Mucosa of gallbladder (tissue), 1 donor: ENCODE results near the gene CTXND1. TPM values are rescaled to one million over a fixed set of nuclear protein-coding genes. Genes with fewer than 3 reads are reported as not detected.

Experiments
- DNase-seq: peaks from one replicate; pipeline ENCODE4 v3.0.0-alpha.2; 2020; ENCODE audit warnings: low spot score
- total RNA-seq: library from RNA; stranded (reverse); gene quantifications from one replicate; pipeline ENCODE4 v1.2.1, GENCODE V29; 2021
- donor health status: DM: no; HTN: no; CAD: no.

CTXND1 gene
- total RNA-seq, 1 donor from 2014 or later = 0.09 TPM

DNA sequence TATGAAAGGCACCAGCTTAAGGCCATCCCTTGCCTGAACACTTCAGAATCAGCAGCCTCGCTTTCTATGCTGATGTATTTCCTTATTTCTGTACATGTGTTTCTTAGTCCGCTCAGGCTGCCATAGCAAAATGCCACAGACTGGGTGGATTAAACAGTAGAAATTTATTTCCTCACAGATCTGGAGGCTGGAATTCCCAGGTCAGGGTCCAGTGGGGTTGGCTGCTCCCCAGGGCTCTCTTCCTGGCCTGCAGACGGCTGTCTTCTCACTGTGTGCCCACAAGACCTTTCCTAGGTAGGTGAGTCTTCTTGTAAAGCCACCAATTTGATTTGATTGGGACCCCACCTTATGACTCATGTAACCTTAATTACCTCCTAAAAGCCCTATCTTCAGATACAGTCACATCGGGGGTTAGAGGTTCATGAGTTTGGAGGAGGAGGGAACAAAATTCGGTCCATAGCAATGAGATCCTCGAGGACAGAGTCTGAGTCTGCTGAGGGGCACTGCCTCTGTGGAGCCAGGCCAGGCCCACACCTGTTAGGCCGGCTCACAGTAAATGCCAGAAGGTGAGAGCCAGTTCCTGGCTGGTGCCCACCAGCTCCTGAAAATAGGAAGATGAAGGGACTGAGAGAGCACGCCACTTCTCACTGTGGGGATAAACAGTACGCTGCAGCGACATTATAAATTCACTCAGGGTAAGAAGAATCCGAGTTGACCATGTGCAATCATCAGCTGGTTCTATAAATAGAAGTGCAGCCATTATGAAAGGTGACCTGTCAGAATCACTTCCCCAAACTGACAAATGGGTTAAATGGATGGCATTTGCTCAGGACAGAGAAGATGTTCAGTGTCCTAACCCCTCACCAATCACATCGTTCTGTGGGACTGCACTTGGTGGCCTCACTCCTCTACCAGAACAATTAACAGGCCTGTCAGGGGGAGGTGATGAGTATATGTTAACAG, 41.1 kb downstream of the CTXND1 start:
- no peak for DNase-seq

DNA sequence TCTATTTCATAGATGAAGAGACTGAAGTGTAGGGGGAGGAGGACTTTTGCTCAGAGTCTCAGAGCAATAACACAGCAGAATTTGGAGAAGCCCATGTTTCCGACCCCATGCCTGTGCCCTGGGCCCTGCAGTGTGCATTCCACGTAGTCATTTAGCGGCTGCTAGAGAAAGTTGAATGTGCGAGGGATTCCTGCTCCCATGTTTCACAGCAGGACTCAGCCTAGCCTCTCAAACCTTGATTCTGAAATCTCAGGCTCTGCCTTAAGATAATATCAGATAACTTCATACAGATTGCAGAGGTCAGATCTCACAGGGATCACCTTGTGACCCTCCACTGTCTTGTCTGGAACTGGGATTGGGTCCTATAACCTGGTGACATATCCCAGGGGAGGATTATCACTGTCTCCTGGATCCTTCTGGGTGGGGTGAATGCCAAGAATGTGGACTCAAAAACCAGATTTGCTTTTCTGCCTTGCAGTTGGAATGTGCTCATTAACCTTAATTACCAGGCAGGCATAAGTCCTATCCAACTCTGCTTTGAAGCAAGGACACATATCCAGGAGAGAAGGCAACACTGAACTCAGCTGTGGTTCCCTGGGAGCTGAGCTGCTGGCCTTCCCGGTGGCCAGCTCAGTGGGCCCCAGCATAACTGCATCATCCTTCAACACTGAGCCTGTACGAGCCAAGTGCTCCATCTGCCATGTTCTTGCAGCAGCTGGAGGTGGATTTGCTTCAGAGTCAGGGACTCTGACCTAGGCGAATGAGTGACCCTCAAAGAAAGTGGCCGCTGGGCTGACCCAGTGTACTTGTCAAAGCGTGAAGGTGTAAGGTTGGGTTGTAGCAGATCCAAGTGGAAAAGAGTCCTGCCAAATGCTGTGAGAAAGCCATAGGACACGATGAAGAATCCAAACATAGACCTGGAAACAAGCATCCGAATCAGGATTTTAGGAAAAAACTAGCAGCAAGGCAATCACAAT, 43.0 kb downstream of the CTXND1 start:
- DNase-seq = no peak

DNA sequence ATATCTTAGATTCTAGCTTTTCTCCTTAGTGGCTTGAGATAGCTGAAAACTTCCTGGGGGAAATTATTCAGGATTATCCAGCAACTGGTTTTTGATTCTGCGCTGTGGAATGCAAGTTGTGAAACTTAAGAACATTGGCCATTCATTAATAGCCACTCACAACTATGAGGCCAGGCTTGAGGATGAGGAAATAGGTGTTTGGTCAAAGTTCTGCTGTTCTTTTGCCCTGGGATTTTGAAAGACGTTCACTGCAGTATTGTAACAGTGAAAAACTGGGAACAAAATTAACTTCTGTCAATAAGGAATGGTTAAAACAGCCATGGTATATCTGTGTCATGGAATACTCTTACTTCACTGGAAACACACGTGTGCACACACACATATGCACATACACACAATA, 44.1 kb downstream of the CTXND1 start:
- no peak for DNase-seq

DNA sequence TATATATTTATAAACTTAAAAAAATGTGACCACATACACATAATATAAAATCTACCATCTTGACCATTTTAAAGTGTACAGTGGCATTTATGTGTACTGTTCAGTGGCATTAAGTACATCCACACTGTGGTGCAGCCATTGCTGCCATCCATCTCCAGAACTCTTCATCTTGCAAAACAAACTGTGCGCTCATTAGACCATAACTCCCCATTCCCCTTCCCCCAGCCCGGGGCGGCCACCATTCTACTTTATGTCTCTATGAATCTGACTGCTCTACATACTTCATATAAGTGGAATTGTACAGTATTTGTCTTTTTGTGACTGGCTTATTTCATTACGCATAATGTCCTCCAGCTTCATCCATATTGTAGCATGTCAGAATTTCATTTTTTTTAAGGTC, 47.8 kb downstream of the CTXND1 start:
- DNase-seq = no peak

DNA sequence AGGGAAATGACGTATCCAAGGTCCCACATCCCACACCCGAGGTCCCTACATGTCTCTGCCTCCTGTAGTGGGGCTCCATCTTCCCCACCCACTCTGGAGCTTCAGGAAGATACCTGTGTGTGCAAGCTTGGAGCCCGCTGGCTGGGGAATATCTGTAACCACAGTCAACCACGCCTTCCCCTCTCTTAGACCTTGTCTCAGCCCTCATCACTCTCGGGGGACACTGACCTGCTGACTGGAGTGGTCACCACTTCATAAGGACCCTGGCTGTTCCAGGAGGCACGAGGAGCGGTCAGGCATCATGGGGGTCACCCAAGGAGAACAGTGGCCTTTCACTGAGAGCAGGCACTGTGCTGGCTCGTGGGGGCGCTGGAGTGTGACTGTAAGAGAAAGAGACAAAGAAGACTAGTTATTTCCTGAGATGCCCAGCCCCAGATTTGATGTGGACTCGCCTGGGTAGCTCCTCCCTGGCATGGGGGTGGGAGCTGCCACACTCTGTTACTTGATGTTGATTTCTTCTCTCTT, 48.6 kb downstream of the CTXND1 start:
- DNase-seq = no peak

DNA sequence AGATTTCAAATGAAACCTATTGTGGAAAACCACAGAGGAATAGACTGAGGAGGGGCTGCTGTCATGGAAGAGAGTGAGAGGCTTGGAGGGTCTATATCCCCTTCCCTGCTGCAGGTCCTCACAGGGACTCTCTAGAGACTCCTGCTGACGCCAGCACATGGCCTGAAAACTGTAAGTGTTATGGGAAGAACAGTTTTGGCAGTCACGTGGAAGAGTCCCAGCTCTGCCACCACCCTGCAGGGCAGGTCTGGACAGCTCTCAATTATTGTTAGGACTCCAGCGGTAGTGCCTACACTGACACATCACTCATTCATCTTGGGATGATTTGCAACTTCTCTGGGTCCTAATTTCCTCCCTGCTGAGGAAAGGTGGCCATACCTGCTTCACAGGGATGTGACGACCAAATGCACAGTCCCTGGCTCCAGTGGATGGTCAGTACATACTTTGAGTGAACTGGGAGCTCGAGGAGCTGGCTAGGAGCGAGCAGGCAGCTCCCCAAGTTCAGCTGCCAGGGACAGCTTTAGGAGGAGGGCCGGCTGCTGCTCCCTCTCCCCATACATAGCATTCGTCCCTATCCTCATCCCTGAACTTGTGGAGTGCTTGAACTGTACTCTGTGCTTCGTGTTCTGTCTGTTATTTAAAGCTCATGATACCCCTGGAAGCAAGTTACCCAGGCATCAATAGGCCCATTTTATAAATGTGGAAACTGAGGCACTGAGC, 49.2 kb downstream of the CTXND1 start:
- DNase-seq = no peak

DNA sequence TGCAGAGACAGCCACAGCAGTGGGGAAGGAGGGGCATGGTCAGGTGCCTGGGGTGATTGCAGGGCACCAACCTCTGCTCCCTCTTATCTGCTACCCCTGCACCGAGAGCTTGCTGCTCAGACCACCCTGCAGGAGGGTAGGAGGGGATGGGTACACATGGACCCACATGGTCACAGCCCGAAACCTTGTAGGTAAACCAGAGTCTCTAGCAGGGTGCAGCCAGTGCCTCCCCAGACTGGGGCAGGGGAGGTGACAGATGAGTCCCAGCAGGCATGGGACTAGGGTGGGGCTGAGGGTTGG, 50.0 kb downstream of the CTXND1 start:
- peak; percentile 5 for DNase-seq

DNA sequence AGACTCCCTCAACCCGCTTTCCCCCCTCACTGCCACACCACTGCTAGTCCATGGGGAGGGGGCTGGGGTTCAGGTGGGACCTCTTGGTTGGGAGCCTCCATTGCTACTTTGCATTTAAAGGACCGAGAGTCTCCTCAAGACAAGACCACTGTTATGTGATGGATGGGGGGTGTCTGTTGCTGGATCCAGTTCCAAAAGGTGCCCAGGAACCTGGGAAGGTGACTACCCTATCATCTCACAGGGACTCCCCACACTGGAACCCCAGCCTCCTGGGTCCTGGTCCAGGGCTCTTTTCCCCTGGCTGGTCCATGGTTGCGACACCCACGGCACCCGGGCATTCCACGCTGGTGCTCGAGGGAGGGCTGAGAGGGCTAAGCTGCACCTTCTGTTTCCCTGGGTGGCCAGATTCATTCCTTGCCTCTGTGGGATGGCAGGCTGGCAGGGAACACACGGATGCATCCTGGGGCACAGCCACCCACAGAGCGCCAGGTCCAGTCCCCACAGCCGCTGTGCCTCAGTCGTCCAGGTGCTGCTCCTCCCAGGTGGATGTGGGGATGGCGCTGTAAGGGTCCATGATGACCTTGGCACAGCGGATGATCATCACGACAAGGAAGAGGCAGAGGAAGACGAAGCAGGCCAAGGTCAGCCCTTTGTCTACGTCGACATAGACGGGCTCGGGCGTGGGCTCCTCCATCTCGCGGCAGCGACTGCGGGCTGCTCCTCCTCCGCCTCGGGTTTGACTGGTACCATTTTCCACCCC, 50.6 kb downstream of the CTXND1 start:
- DNase-seq = peak; percentile 4

DNA sequence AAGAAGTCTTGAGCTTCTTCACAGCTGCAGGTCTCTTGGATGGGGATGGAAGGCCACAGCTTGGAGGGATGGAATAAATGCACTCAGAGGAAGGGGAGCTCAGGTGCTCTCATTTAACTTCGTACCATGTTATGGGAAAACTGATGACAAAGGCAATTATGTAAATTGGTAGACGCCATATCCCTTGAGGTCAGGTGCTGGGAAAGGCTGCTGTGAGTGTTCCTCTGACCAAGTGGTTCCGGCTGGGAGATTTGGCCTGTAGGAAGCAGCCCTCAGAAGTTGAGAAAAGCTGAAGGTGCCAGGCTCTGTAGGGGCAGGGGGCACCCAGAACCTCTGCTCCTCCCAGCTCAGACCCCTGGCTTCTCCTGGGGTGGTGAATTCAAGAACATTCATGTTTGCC, 52.1 kb downstream of the CTXND1 start:
- DNase-seq = no peak

DNA sequence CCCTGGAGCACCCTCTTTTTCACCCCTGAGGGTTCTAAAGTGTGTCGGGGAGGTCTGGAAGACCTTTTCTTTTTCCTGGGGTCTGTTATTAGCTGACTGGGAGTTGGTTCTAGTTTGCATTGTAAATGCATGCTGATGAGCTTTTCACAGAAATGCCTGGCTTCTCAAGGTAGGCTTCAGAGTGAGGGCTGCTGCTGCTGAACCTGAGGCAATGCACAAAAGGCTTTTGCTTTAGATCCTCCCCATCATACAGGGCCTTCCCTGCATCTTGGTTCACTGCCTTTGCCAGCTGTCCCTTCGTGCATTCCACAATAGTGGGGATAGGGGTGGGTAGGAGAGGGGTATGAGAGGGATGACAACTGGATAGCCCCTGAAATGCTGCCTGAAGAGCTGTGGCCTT, 52.6 kb downstream of the CTXND1 start:
- no peak for DNase-seq

DNA sequence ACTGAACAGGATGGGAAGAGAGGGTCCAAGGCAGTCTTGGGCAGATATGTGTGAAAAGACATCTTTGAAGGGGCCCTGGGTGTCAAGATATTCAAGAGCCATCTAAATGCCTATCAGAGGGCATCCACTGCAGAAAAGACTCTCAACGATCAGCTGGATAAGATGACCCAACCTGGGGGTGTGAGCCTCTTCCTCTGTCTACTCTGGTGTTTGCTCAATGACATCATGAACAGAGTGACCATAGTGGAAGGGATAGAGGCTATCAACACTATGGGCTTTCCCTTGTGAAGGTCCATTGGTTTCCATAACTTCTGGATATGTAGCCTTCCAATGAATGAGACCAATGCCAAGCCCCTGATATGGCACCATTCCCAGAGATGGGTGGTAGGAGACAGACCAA, 57.1 kb downstream of the CTXND1 start:
- DNase-seq = no peak

DNA sequence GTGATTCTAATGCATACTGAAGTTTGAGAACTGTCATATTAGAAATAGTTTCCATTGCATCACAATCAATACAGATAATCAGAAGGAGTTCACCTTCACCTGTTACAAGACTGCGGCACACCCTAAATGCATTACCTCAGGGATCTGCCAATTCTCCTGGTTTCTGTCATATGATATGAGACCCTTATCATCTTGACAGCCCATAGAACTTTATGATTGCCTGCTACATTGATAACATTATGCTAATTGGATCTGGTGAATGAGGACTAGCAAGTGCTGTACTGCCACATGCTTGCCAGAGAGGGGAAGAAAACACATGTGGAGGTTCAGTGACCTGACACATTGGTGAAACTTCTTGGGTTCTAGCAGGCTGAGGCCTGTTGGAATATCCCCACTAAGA, 57.8 kb downstream of the CTXND1 start:
- no peak for DNase-seq

DNA sequence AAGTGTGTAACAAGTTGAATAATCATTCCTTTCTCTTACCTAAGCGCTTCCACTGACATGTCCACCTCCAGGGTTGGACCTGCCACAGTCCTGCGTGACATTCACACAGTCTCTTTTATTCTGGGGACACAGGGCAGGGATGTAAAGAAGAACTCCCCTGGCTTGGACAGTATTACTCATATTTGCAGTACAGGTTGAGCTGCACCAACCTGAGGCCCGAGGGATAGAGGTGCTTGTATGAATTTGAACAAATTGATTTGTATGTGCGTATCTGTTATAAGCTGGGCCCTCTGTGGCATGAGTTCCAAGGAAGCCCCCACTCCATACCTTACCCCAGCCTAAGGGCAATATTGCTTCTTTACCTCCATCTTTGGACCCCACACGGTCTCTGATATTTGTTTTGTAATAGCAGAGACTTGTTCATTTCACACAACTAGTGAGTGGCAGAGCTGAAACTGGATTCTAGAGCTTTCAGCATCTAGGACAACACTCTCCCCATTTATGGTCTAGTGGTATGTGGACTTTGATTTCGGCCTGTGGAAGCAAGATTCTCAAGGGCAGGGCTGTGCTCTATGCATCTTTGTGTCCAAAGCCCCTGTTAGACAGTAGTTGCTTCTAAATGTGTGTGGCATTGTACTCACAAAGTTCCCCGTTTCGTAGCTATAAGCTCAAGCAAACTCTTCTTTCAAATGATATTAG, 60.0 kb downstream of the CTXND1 start:
- DNase-seq = no peak

DNA sequence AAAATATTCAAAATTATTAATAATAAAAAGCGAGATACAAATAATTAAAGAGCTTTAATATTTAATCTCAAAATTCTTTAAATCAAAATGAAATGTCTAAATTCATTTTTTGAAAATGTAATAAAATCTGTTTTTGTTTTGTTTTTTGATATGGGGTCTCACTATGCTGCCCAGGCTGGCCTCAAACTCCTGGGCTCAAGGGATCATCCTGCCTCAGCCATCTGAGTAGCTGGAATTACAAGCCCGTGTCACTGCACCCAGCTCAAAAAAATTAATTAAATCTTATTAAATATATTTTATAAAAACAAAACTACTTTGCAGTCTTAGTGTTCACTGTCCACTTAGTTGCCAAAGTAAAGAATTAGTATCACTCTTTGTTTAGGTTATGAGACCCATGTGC, 60.8 kb downstream of the CTXND1 start:
- no peak for DNase-seq

DNA sequence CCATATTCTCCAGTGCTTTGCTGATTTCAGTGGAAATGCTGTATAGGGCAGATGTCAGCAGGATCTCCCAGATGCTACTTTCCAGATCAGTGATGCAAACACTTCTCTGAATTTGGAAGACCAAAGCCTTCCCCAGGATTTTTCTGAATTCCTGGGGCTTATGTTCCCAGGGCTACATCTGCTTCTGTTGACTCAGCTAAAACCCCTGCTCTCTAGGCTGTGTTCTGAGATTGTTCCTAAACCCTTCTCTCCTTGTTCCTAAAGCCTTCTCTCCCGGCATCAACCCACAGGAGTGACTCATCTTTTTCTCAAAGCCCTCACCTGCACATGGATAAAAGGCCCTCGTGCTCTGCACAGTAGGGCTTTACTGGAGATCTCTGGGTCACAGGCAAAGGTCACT, 63.8 kb downstream of the CTXND1 start:
- DNase-seq = no peak

DNA sequence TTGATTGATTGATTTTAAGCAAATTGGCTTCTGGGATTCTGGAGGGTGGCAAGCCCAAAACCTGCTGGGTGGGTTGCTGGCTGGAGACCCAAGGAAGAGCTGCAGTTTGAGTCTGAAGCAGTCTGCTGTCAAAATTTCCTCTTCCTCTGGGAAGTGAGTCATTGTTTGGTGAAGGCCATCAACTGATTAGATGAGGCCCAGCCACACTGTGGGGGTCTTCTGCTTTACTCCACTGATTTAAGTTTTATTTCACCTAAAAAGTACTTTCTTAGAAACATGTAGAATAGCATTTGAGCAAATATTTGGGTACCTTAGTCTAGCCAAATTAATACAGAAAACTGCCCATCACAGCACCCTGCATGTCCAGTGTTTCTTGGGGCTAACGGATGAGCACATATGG, 65.4 kb downstream of the CTXND1 start:
- DNase-seq = no peak

DNA sequence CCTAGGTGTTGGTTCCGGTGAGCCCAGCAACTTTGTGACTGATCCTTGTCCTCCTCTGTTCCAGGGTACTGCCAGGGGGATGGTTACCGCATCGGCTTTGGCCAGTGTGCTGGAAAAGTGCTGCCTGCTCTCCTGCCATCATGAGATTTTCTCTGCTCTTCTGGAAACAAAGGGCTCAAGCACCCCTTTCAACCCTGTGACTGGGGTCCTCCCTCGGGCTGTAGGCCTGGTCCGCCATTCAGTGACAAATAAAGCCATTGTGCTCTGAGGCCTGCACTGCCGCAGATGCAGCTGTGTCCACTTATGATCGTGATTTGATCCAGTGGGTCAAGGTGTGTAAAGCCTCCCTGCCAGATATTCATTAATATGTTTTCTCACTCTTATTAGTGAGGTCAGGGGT, 65.9 kb downstream of the CTXND1 start:
- DNase-seq = no peak

DNA sequence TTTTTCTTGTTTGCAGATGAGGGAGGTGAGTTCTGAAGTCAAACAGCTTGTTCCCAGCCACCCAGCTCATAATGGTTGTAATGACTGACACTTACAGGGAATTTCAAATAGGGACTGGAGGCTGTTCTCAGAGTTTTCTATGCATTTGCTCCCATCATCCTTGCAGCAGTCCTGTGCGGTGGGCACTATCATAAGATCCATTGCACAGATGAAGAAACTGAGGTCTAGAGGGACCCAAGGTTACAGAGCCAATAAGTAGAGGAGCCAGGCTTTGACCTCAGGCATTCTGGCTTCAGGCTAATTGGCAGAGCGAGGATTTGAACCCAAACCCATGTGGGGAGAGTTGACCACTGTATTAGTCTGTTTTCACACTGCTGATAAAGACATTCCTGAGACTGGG, 66.9 kb downstream of the CTXND1 start:
- DNase-seq = no peak

DNA sequence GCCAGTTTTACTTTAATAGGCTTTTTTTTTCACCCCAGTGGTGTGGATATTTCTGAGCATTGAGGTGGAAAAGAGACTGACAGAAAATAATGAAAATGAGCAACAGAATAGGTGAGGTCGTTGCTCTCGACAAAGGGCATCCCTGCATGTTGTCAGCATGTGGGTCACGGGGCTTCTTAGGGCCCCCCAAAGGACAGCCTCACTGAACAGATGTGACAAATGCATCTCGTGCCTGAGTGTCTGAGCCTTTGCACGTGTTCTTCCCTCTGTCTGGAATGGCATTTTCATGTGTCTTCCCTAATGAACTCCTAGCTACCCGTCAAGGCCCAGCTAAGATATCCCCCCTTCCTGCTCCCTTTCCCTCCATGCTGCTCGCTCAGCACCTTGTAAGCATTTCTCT, 67.5 kb downstream of the CTXND1 start:
- no peak for DNase-seq

DNA sequence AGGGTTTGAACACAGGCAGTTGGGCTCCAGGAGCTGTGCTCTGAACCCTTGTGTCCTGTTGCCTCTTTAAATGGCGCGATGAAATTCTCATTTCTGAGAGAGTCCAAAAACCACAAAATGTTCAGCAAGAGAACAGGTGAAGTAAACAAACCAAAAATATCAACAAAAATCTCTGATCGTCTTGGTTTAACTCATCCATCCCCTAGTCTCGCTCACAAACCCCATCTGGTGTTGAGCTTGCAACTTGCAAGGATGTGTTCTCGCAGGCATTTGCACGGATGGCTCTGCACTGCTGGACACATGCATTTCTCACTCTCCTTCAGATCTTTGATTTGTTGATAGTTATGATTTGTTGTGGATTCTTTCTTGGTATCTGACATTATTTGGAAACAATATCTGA, 68.1 kb downstream of the CTXND1 start:
- DNase-seq = no peak

DNA sequence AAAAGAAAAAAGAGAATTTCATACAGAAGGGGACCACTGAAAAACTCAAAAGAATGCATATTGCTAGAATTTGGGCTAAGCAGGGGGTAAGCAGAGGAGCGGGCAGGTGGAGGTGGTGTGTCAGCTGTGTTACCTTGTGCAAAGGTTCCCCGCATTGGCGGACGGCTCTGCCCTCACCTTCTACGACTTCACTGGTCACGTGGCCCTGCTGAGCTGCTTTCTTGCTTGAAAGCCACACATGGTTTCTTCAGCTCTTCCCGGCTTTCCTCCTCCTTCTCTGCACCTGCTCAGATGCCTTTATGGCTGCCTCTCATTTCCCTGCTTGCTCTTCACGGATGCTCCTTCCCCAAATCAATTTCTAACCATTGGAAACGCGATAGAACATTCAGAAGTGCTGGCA, 68.7 kb downstream of the CTXND1 start:
- no peak for DNase-seq
